Left lobe of liver (tissue), 2 donors: ENCODE measurements around the gene DAPK1. TPM values are rescaled to one million over a fixed set of nuclear protein-coding genes. Genes with fewer than 3 reads are reported as not detected.
A peak's percentile ranks its signal among the peaks of the same experiment; 100 is the strongest.

ENCODE experiments used
- ATAC-seq: fragments of 200-7000 bp; cut with Tn5 transposase; one replicate; pipeline ENCODE4 v1.9.1; 2020; ENCODE audit warnings: mild to moderate bottlenecking, moderate library complexity
- DNase-seq: peaks from one replicate; pipeline ENCODE4 v3.0.0-alpha.2; 2020; ENCODE audit warnings: low spot score
- total RNA-seq: library from RNA; stranded (reverse); gene quantifications from one replicate; pipeline ENCODE4 v1.2.1, GENCODE V29; 2021
- donor health status: DM: no; HTN: no; CAD: no; lungs with moderate emphysema.
- donor health status: DM: no; HTN: yes; CAD: no.

DAPK1 gene
- total RNA-seq, 1 donor from 2014 or later: 58.0 TPM

- ATAC-seq (peak; percentile 8), DNase-seq (no peak)
Measured at GRCh38 chr9:87702921-87703320, 205.3 kb downstream of the DAPK1 start.

- peak; percentile 40 for ATAC-seq
- no peak for DNase-seq
Measured at GRCh38 chr9:87703636-87704276, 206.1 kb downstream of the DAPK1 start.

- ATAC-seq (no peak), DNase-seq (no peak)
Measured at GRCh38 chr9:87704342-87704741, 206.7 kb downstream of the DAPK1 start.

GRCh38 chr9:87706066-87706739, 208.5 kb downstream of the DAPK1 start:
- no peak for DNase-seq

GRCh38 chr9:87707805-87708506, 210.3 kb downstream of the DAPK1 start:
- no peak for ATAC-seq
- no peak for DNase-seq

More at GRCh38 chr9:87706066-87706739, 208.5 kb downstream of the DAPK1 start:
- no peak for ATAC-seq

- no peak for DNase-seq
- ATAC-seq: no peak
Measured at GRCh38 chr9:87708546-87708945, 210.9 kb downstream of the DAPK1 start.

GRCh38 chr9:87708986-87709728, 211.5 kb downstream of the DAPK1 start:
- no peak for ATAC-seq
- no peak for DNase-seq

GRCh38 chr9:87710443-87710842, 212.8 kb downstream of the DAPK1 start:
- no peak for DNase-seq
- ATAC-seq: no peak

- ATAC-seq: peak; percentile 37
- DNase-seq: no peak
Measured at GRCh38 chr9:87711857-87712800, 214.5 kb downstream of the DAPK1 start.

- ATAC-seq: no peak
- no peak for DNase-seq
Measured at GRCh38 chr9:87712801-87713277, 215.2 kb downstream of the DAPK1 start.

- DNase-seq (peak; percentile 59), ATAC-seq (peak; percentile 46)
Measured at GRCh38 chr9:87713278-87713987, 215.8 kb downstream of the DAPK1 start.

GRCh38 chr9:87713988-87714330, 216.3 kb downstream of the DAPK1 start:
- ATAC-seq: no peak
- no peak for DNase-seq

- DNase-seq: peak; percentile 63
- peak; percentile 75 for ATAC-seq
Measured at GRCh38 chr9:87714819-87715218, 217.2 kb downstream of the DAPK1 start.

- no peak for DNase-seq
Measured at GRCh38 chr9:87716141-87716540, 218.5 kb downstream of the DAPK1 start.

GRCh38 chr9:87717456-87717855, 219.8 kb downstream of the DAPK1 start:
- ATAC-seq (no peak), DNase-seq (no peak)

More at GRCh38 chr9:87716141-87716540, 218.5 kb downstream of the DAPK1 start:
- no peak for ATAC-seq

GRCh38 chr9:87718231-87718630, 220.6 kb downstream of the DAPK1 start:
- DNase-seq (no peak), ATAC-seq (no peak)

- no peak for DNase-seq
- peak; percentile 50 for ATAC-seq
Measured at GRCh38 chr9:87718852-87719612, 221.4 kb downstream of the DAPK1 start.

GRCh38 chr9:87720173-87720572, 222.5 kb downstream of the DAPK1 start:
- DNase-seq (no peak), ATAC-seq (no peak)
